ENCODE results near the gene CTSZ. TPM values are rescaled to one million over a fixed set of nuclear protein-coding genes. Genes with fewer than 3 reads are reported as not detected.
"Not testable (repeated sequence)": the region's sequence is repeated elsewhere in the genome, so short reads cannot be mapped to it uniquely, and the experiment has no call there.

Gene CTSZ
- polyA plus RNA-seq, 3 donors, result 62.6 to 755 (median 86.4) TPM

GRCh38 chr20:59042796-59043631, 36.0 kb upstream of the CTSZ start:
- H3K9ac ChIP-seq (ENCODE audit: insufficient read depth, low read length, poor library complexity, severe bottlenecking), result peak overlapping the region; percentile 86
- peak overlapping the region; percentile 76 to 92 (median 79) for H3K4me3 ChIP-seq (replicated peaks in 1 of 3; ENCODE audit: low read depth in 2 of 3, low read length in 3 of 3)
- H3K4me1 ChIP-seq (ENCODE audit: control insufficient read depth in 1 of 2, insufficient read depth in 2 of 2, low read length in 2 of 2), result peaks cover 21 to 35% of the 10 kb centered on the region in 2 donors
- Mint-ChIP-seq H3K4me1 (peaks cover 40% of the 10 kb centered on the region), H3K27me3 (ENCODE audit: low read depth in 3 of 3) (peaks cover 0 to 2% (median 2%) of the 10 kb centered on the region in 3 donors), H3K27ac (peak overlapping the region; percentile 86 to 96 (median 92)), H3K4me3 (peak overlapping the region; percentile 85 to 91), H3K9me3 (no peaks in the 10 kb centered on the region), H3K36me3 (peaks cover 14 to 18% of the 10 kb centered on the region in 2 donors)
- peak overlapping the region; percentile 76 for H2AFZ ChIP-seq (ENCODE audit: insufficient read depth, low read depth, low read length, poor library complexity, severe bottlenecking)
- peaks cover 4 to 17% of the 10 kb centered on the region in 2 donors for H3K36me3 ChIP-seq (replicated peaks in 1 of 2; ENCODE audit: control insufficient read depth in 1 of 2, insufficient read depth in 2 of 2, low read length in 2 of 2)
- H3K9me3 ChIP-seq (replicated peaks in 1 of 2; ENCODE audit: control insufficient read depth in 1 of 2, insufficient read depth in 1 of 2, low read length in 2 of 2), result no peaks in the 10 kb centered on the region
- H3K4me2 ChIP-seq (replicated peaks; ENCODE audit: extremely low read depth, low read length, poor library complexity, severe bottlenecking), result peak overlapping the region; percentile 88
- TF ChIP-seq CTCF (IDR thresholded peaks at IDR 0.05), result no peak
- peak overlapping the region; percentile 44 to 90 for H3K27ac ChIP-seq (ENCODE audit: low read depth in 1 of 2, low read length in 2 of 2)
- peaks cover 34% of the 10 kb centered on the region for H4K20me1 ChIP-seq (ENCODE audit: insufficient read depth, low read length)
- DNase-seq, result peak; percentile 91 to 94 (median 91)
- peaks cover 47% of the 10 kb centered on the region for H3K79me2 ChIP-seq (ENCODE audit: insufficient read depth, low read length)
- intact Hi-C loops (cut with micrococcal nuclease), result loop anchor here in 1 of 2 donors (5.0 to 10.0 kb wide), 2 partner anchors 146 to 388 kb away; partner anchors contain the start of gene STX16
- no peaks in the 10 kb centered on the region for H3K27me3 ChIP-seq (ENCODE audit: control insufficient read depth in 2 of 2, insufficient read depth in 2 of 2, low read length in 2 of 2)
- WGBS (ENCODE audit: insufficient coverage), result 13% methylated on average over 58 of the region's 66 CpGs

GRCh38 chr20:59042151-59042795, 35.2 kb upstream of the CTSZ start, which contains the start of gene PRELID3B:
PRELID3B (minus strand) TSS chr20:59042786; CDS start chr20:59042730, 56 bp downstream.
- peaks cover 21 to 26% of the 10 kb centered on the region in 2 donors for H3K36me3 Mint-ChIP-seq
- DNase-seq, result peak in 2 of 3 donors; percentile 3 to 14
- peak within 1 kb of the TSS; percentile 86 to 96 (median 92) for H3K27ac Mint-ChIP-seq
- peak within 1 kb of the TSS; percentile 85 to 91 for H3K4me3 Mint-ChIP-seq
- H3K79me2 ChIP-seq (ENCODE audit: insufficient read depth, low read length), result peaks cover 54% of the 10 kb centered on the region
- peaks cover 0 to 2% (median 0%) of the 10 kb centered on the region in 3 donors for H3K27me3 Mint-ChIP-seq (ENCODE audit: low read depth in 3 of 3)
- H2AFZ ChIP-seq (ENCODE audit: insufficient read depth, low read depth, low read length, poor library complexity, severe bottlenecking), result peak within 1 kb of the TSS; percentile 76
- WGBS (ENCODE audit: insufficient coverage), result 5% methylated on average over 50 of the region's 50 CpGs
- H3K4me3 ChIP-seq (replicated peaks in 1 of 3; ENCODE audit: low read depth in 2 of 3, low read length in 3 of 3), result peak within 1 kb of the TSS; percentile 76 to 92 (median 79)
- H3K27me3 ChIP-seq (ENCODE audit: control insufficient read depth in 2 of 2, insufficient read depth in 2 of 2, low read length in 2 of 2), result no peaks in the 10 kb centered on the region
- H3K4me1 ChIP-seq (ENCODE audit: control insufficient read depth in 1 of 2, insufficient read depth in 2 of 2, low read length in 2 of 2), result peaks cover 21 to 35% of the 10 kb centered on the region in 2 donors
- H3K9ac ChIP-seq (ENCODE audit: insufficient read depth, low read length, poor library complexity, severe bottlenecking), result peak within 1 kb of the TSS; percentile 86
- H3K4me1 Mint-ChIP-seq, result peaks cover 40% of the 10 kb centered on the region
- intact Hi-C loops (cut with micrococcal nuclease), result loop anchor here in 1 of 2 donors (5.0 to 10.0 kb wide), 2 partner anchors 145 to 387 kb away; partner anchors contain the start of gene STX16
- H4K20me1 ChIP-seq (ENCODE audit: insufficient read depth, low read length), result peaks cover 41% of the 10 kb centered on the region
- H3K36me3 ChIP-seq (replicated peaks in 1 of 2; ENCODE audit: control insufficient read depth in 1 of 2, insufficient read depth in 2 of 2, low read length in 2 of 2), result peaks cover 11 to 25% of the 10 kb centered on the region in 2 donors
- no peaks in the 10 kb centered on the region for H3K9me3 Mint-ChIP-seq
- H3K9me3 ChIP-seq (replicated peaks in 1 of 2; ENCODE audit: control insufficient read depth in 1 of 2, insufficient read depth in 1 of 2, low read length in 2 of 2), result no peaks in the 10 kb centered on the region
- peak within 1 kb of the TSS; percentile 88 for H3K4me2 ChIP-seq (replicated peaks; ENCODE audit: extremely low read depth, low read length, poor library complexity, severe bottlenecking)
- H3K27ac ChIP-seq (ENCODE audit: low read depth in 1 of 2, low read length in 2 of 2), result peak within 1 kb of the TSS; percentile 44 to 90
- no peak for TF ChIP-seq CTCF (IDR thresholded peaks at IDR 0.05)

DNA sequence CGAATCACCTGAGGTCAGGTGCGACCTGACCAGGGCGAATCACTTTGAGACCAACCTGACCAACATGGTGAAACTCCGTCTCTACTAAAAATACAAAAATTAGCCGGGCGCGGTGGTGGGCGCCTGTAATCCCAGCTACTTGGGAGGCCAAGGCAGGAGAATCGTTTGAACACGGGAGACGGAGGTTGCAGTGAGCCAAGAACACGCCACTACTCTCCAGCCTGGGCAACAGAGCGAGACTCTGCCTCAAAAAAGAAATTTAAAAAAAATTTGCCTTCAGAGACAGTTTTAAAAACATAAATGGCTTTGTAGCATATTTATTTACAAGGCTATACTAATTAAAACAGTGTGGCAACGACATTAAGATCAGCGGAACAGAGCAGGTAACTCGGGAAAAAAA, 34.4 kb upstream of the CTSZ start:
- H3K4me1 Mint-ChIP-seq, result peaks cover 40% of the 10 kb centered on the region

More for the DNA sequence above, 34.4 kb upstream of the CTSZ start:
- not testable (repeated sequence) for H3K27me3 ChIP-seq (ENCODE audit: control insufficient read depth in 2 of 2, insufficient read depth in 2 of 2, low read length in 2 of 2); H3K9me3 ChIP-seq (replicated peaks in 1 of 2; ENCODE audit: control insufficient read depth in 1 of 2, insufficient read depth in 1 of 2, low read length in 2 of 2); H2AFZ ChIP-seq (ENCODE audit: insufficient read depth, low read depth, low read length, poor library complexity, severe bottlenecking); DNase-seq; H3K9me3 Mint-ChIP-seq; H3K9ac ChIP-seq (ENCODE audit: insufficient read depth, low read length, poor library complexity, severe bottlenecking); H3K27me3 Mint-ChIP-seq (ENCODE audit: low read depth in 3 of 3)
- WGBS (ENCODE audit: insufficient coverage), result 92% methylated on average over 10 of the region's 16 CpGs
- peaks cover 58% of the 10 kb centered on the region for H3K79me2 ChIP-seq (ENCODE audit: insufficient read depth, low read length)
- H3K27ac ChIP-seq (ENCODE audit: low read depth in 1 of 2, low read length in 2 of 2), result peak overlapping the region in 1 of 2 donors; percentile 90
- intact Hi-C loops (cut with micrococcal nuclease), result loop anchor here in 1 of 2 donors (5.0 to 10.0 kb wide), 2 partner anchors 144 to 387 kb away; partner anchors contain the start of gene STX16
- H3K36me3 ChIP-seq (replicated peaks in 1 of 2; ENCODE audit: control insufficient read depth in 1 of 2, insufficient read depth in 2 of 2, low read length in 2 of 2), result peaks cover 19 to 33% of the 10 kb centered on the region in 2 donors
- peaks cover 21 to 35% of the 10 kb centered on the region in 2 donors for H3K4me1 ChIP-seq (ENCODE audit: control insufficient read depth in 1 of 2, insufficient read depth in 2 of 2, low read length in 2 of 2)
- peaks cover 29 to 34% of the 10 kb centered on the region in 2 donors for H3K36me3 Mint-ChIP-seq
- H3K4me3 ChIP-seq (replicated peaks in 1 of 3; ENCODE audit: low read depth in 2 of 3, low read length in 3 of 3), result peak overlapping the region in 1 of 3 experiments; percentile 79
- peaks cover 42% of the 10 kb centered on the region for H4K20me1 ChIP-seq (ENCODE audit: insufficient read depth, low read length)
- peak overlapping the region in 1 of 2 donors; percentile 91 for H3K4me3 Mint-ChIP-seq
- H3K4me2 ChIP-seq (replicated peaks; ENCODE audit: extremely low read depth, low read length, poor library complexity, severe bottlenecking), result peak overlapping the region; percentile 88
- H3K27ac Mint-ChIP-seq, result peak overlapping the region in 2 of 7 donors; percentile 75 to 86

Measured in CD14-positive monocyte (primary cell).